IPS DF 6.9 (cell line): Measurements from ENCODE around the gene RAB7B.

Experiments
- DNase-seq: peaks from one replicate; pipeline ENCODE4 v3.0.0-alpha.2; 2013; ENCODE audit warnings: low read depth, low spot score
- H3K27ac ChIP-seq: one replicate; pipeline ENCODE4 v1.5.1; 2013; ENCODE audit warnings: low read length, control low read depth
- H3K27me3 ChIP-seq: 2 replicates; pipeline ENCODE4 v1.6.1; 2013; ENCODE audit warnings: mild to moderate bottlenecking, low read length; ENCODE audit not compliant: control insufficient read depth, insufficient read depth
- H3K36me3 ChIP-seq: 2 replicates; pipeline ENCODE4 v1.6.1; 2013; ENCODE audit warnings: low read length; ENCODE audit not compliant: control insufficient read depth, insufficient read depth
- H3K4me1 ChIP-seq: 2 replicates; pipeline ENCODE4 v1.6.1; 2013; ENCODE audit warnings: low read length; ENCODE audit not compliant: control insufficient read depth, insufficient read depth
- H3K4me3 ChIP-seq: 2 replicates; pipeline ENCODE4 v1.5.1; 2013; ENCODE audit warnings: mild to moderate bottlenecking, low read length
- H3K9me3 ChIP-seq: 2 replicates; pipeline ENCODE4 v1.6.1; 2013; ENCODE audit warnings: low read length, inconsistent platforms; ENCODE audit not compliant: control insufficient read depth, insufficient read depth
- WGBS: extraction: QIAGEN DNeasy Blood & Tissue Kit; methylation state at CpG from one replicate; pipeline ENCODE4 v1.1.7; 2013; ENCODE audit warnings: mixed read lengths, missing lambda C conversion rate; ENCODE audit not compliant: insufficient read length, insufficient coverage; 5-methylcytosine and 5-hydroxymethylcytosine counted together

Gene RAB7B

GRCh38 chr1:205962821-205963221, 40.4 kb downstream of the RAB7B start:
- Histone ChIP-seq H3K9me3 (no peaks in the 10 kb centered on the region), H3K36me3 (no peaks in the 10 kb centered on the region), H3K4me3 (no peak overlapping the region), H3K4me1 (peaks cover 2% of the 10 kb centered on the region; the same call in 1 of the 2 replicates), H3K27ac (no peak overlapping the region), H3K27me3 (no peaks in the 10 kb centered on the region)
- no peak for DNase-seq
- WGBS = no CpG with 5 or more reads among the region's 6 CpGs

- no peak for DNase-seq
- Histone ChIP-seq H3K27ac (no peak overlapping the region), H3K4me1 (peaks cover 2% of the 10 kb centered on the region; the same call in 1 of the 2 replicates), H3K36me3 (no peaks in the 10 kb centered on the region), H3K4me3 (no peak overlapping the region), H3K9me3 (no peaks in the 10 kb centered on the region), H3K27me3 (no peaks in the 10 kb centered on the region)
- no CpG with 5 or more reads among the region's 9 CpGs for WGBS
Observed at GRCh38 chr1:205961991-205962820, 41.0 kb downstream of the RAB7B start.

- Histone ChIP-seq H3K4me1 (peaks cover 2% of the 10 kb centered on the region; the same call in 1 of the 2 replicates), H3K27me3 (no peaks in the 10 kb centered on the region), H3K9me3 (no peaks in the 10 kb centered on the region), H3K36me3 (no peaks in the 10 kb centered on the region), H3K27ac (no peak overlapping the region), H3K4me3 (no peak overlapping the region)
- no CpG with 5 or more reads among the region's 2 CpGs for WGBS
- DNase-seq = no peak
Observed at GRCh38 chr1:205961405-205961804, 41.8 kb downstream of the RAB7B start.

- H3K27ac ChIP-seq = no peak overlapping the region
- H3K36me3 ChIP-seq = no peaks in the 10 kb centered on the region
- H3K27me3 ChIP-seq = no peaks in the 10 kb centered on the region
- H3K9me3 ChIP-seq = no peaks in the 10 kb centered on the region
- DNase-seq = no peak
- no peak overlapping the region for H3K4me3 ChIP-seq
- WGBS = no CpG with 5 or more reads among the region's 4 CpGs
- peaks cover 2% of the 10 kb centered on the region; the same call in 1 of the 2 replicates for H3K4me1 ChIP-seq
Observed at GRCh38 chr1:205959789-205960188, 43.4 kb downstream of the RAB7B start.

- H3K27ac ChIP-seq = no peak overlapping the region
- H3K36me3 ChIP-seq = no peaks in the 10 kb centered on the region
- H3K9me3 ChIP-seq = no peaks in the 10 kb centered on the region
- no peaks in the 10 kb centered on the region for H3K27me3 ChIP-seq
- no peak for DNase-seq
- WGBS = no CpG with 5 or more reads among the region's 1 CpG
- H3K4me3 ChIP-seq = no peak overlapping the region
- H3K4me1 ChIP-seq = no peaks in the 10 kb centered on the region; the same call in 1 of the 2 replicates
Observed at GRCh38 chr1:205955499-205955898, 47.7 kb downstream of the RAB7B start.

- WGBS = no CpG with 5 or more reads among the region's 11 CpGs
- no peak overlapping the region for H3K27ac ChIP-seq
- no peaks in the 10 kb centered on the region for H3K36me3 ChIP-seq
- no peaks in the 10 kb centered on the region; the same call in 1 of the 2 replicates for H3K4me1 ChIP-seq
- no peaks in the 10 kb centered on the region for H3K9me3 ChIP-seq
- DNase-seq = no peak
- no peaks in the 10 kb centered on the region for H3K27me3 ChIP-seq
- no peak overlapping the region for H3K4me3 ChIP-seq
Observed at GRCh38 chr1:205954819-205955404, 48.3 kb downstream of the RAB7B start.

- no peak for DNase-seq
Observed at GRCh38 chr1:205951746-205952145, 51.4 kb downstream of the RAB7B start.

GRCh38 chr1:205950826-205951549, 52.2 kb downstream of the RAB7B start:
- no peaks in the 10 kb centered on the region for H3K36me3 ChIP-seq
- no peak overlapping the region for H3K27ac ChIP-seq
- H3K9me3 ChIP-seq = no peaks in the 10 kb centered on the region
- H3K27me3 ChIP-seq = no peaks in the 10 kb centered on the region
- no peak for DNase-seq
- WGBS = no CpG with 5 or more reads among the region's 7 CpGs
- H3K4me3 ChIP-seq = no peak overlapping the region
- no peaks in the 10 kb centered on the region; the same call in 1 of the 2 replicates for H3K4me1 ChIP-seq

More at GRCh38 chr1:205951746-205952145, 51.4 kb downstream of the RAB7B start:
- Histone ChIP-seq H3K27me3 (no peaks in the 10 kb centered on the region), H3K4me3 (no peak overlapping the region), H3K4me1 (no peaks in the 10 kb centered on the region; the same call in 1 of the 2 replicates), H3K9me3 (no peaks in the 10 kb centered on the region), H3K27ac (no peak overlapping the region), H3K36me3 (no peaks in the 10 kb centered on the region)
- no CpG with 5 or more reads among the region's 1 CpG for WGBS

GRCh38 chr1:205950280-205950679, 52.9 kb downstream of the RAB7B start:
- no peak for DNase-seq
- H3K27me3 ChIP-seq = no peaks in the 10 kb centered on the region
- no peaks in the 10 kb centered on the region; the same call in 1 of the 2 replicates for H3K4me1 ChIP-seq
- no peaks in the 10 kb centered on the region for H3K9me3 ChIP-seq
- WGBS = no CpG with 5 or more reads among the region's 8 CpGs
- no peak overlapping the region for H3K4me3 ChIP-seq
- no peak overlapping the region for H3K27ac ChIP-seq
- H3K36me3 ChIP-seq = no peaks in the 10 kb centered on the region

- DNase-seq = no peak
- Histone ChIP-seq H3K36me3 (no peaks in the 10 kb centered on the region), H3K4me3 (no peak overlapping the region), H3K27ac (no peak overlapping the region), H3K27me3 (no peaks in the 10 kb centered on the region), H3K9me3 (no peaks in the 10 kb centered on the region), H3K4me1 (no peaks in the 10 kb centered on the region; the same call in 1 of the 2 replicates)
- no CpG with 5 or more reads among the region's 1 CpG for WGBS
Observed at GRCh38 chr1:205949753-205950152, 53.4 kb downstream of the RAB7B start.
